Activated T-helper 1 cell treated with anti-CD3 and anti-CD28 coated beads, Interleukin-2, amount 50 U/mL, for 16 hours (primary cell): ENCODE measurements around the gene NCOA7.

Source experiments
- DNase-seq, 2 donors: peaks; one replicate each; pipeline ENCODE4 v3.0.0-alpha.2; 2020; ENCODE audit warnings: low read depth in 1 of 2, low spot score in 1 of 2

Gene NCOA7

GRCh38 chr6:125790358-125791150 is at the start of gene NCOA7:
Gene NCOA7, plus strand, starts transcription at chr6:125790960. Its CDS starts 24,395 bp downstream, at chr6:125815355.
- DNase-seq, result peak; percentile 65 to 72

- no peak for DNase-seq
These were observed 49.4 kb upstream of the NCOA7 start for GRCh38 chr6:125741336-125741735.

GRCh38 chr6:125742024-125742423 is 48.7 kb upstream of the NCOA7 start:
- DNase-seq, result no peak

- no peak for DNase-seq
These were observed 48.2 kb upstream of the NCOA7 start for GRCh38 chr6:125742464-125743120.

- no peak for DNase-seq
These were observed 47.2 kb upstream of the NCOA7 start for GRCh38 chr6:125743604-125744003.

DNA sequence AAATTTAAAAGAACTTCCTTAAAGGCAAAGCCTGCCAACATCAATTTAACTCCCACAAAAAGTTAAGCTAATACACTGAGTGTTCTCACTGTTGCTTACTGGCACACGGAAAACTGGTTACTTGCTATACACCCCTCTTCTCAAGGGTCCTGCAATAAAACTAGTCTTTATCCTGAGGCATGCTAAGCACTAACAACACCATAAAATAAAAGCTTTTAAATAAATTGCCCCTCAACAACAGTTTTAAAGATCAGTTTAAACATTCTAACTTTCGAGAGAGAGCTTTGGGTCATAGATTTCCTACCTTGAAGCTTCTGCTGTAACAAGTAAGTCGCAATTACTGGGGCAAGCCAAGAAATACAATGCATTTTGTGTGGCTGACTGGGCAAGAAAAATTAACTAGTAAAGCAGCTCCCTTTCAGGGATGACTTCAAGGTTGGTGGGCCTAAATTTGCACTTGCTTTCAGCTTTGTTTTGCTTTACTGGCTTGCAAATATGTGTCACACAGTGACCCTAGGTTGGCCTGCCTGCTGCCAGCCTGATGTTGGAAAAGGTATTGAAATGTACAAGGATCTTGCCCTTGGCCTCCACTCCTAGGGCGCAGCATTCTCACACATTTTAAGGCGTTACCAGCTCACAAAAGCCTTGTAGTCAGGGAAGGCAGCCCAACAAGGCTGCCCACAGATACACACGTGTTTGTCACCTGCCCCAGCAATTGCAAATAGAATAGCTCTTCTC is 45.3 kb upstream of the NCOA7 start:
- DNase-seq, result no peak

DNA sequence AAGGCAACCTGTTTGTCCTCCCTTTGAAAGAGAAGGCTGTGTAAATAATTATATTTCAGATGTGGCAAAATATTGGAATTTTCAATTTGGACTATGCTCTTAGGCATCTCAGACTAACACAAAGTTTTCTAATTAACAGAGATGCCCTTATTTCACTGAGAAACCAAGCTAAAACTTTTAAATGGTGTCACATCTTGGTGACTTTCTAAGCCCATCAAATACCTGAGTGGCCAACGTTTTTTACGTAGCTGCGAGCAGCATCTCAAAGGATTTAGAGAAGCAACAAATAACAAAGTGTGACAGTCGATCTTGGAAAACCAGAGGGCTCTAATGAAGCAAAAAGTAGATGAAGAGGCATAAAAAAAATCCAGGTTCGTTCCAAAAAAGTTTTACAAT is 44.7 kb upstream of the NCOA7 start:
- DNase-seq, result no peak

DNA sequence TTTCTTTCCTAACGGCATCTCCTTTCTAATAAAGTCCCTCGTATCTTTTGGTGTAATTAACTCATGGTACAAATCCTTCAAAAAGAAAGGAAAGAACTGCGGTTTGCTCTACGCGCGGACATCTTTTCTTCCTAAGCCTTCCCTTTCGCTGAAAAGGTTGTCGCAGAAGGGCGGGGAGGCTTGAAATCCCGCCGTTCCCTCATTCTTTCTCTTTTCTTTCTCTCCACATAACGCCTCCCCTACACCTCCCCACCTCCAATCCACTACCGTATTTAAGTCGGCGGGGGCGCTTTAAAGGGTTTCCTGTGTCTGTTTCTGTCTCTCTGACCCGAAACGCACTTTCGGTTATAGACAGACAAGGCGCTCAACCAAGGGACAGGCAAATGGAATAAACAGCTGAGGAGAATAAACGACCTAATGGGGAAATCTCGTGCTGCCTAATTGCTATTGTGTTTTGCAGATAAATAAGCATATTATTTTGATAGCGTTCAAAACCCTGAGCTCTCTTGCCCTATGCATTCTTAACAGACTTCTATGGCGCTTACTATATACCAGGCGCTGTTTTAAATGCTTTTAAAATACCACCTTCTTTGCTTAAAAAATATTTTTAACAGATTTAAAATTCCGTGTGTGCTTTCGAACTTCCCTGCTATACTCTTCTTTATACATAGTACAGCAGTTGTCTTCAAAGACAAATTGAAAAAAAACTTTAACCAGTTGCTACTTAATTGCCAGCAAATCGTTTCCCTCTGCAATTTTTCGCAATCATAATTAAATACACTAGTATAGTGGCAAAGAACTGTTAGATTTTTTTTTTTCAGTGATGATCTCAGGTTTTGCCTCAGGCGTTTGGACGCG is 43.8 kb upstream of the NCOA7 start:
- DNase-seq, result peak; percentile 33 to 38

DNA sequence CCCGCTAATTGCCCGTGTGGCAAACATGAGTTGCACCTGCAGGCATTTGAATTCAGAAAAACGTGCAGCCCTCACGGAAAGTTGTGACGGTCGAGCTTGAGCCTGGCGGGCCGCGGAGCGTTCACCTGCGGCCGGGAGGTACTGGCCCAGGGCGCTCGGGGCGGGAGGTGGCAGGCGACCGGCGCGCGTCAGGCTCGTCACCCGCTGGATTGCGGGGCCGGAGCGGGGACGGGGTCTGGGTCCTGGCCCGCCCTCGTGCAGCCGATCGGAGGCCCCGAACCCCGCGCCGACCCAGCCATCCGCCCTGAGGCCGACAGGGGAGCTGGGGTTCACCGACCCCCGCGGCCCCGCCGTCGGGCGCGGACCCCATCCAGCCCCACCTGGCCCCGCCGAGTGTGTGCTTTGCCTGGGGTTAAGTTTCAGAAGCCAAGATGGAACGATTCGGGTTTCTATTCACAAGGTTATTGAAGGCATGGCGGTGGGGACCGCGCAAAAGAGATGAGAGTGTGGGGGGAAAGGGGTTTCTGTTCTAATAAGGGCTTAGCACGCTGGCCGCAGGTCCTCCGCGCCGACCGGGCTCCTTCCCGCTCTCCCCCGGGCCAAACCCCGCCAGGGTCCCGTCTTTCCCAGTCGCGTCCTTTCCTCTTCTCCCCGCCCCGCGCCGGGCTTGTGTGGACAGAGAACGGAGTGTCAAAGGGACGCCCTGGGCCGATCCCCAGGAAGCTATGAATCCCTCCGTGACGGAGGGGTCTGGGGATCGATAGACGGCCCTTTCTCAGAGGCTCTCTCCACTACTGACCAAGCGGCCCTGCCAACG is 43.0 kb upstream of the NCOA7 start:
- DNase-seq, result no peak

DNA sequence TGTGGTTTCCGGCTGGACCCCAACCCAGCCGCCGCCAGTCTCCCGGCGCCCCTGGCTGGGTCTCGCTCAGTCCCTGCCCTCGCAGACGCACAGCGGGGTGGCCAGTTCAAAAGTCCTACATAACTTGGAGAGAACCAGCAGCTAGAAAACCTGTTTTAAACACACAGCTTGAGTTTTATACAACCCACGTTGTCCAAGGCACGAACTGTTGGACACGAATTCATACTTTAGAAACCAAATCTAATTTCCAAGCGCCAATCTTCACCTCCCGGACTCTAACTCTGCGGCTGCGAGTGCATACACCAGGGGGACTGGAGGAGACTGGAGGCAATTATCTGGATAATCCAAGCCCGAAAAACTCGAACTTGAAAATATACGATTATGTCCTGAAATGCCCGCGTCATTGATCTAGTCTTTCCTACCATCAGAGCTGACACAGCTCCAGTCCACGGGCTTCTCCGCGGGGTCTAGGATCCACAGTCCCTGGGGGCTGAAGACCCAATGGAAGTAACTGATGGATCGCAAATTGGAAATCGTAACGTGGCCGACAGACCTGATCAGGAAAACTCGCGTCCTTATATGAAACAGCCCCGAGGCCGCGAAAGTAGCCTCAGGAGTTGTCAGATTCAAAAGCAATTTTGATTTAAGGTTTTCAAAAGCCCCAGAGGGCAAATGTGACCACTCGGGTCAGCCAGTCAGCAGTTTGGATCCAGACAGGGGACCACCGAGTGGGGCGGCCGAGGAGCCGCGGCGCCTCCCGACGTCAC is 42.2 kb upstream of the NCOA7 start:
- no peak for DNase-seq

- DNase-seq, result peak; percentile 53 to 77
These were observed 41.4 kb upstream of the NCOA7 start, which contains the start of gene HEY2 for GRCh38 chr6:125749173-125749864. Gene HEY2, plus strand, starts transcription at chr6:125749632. Its CDS starts 145 bp downstream, at chr6:125749777.

DNA sequence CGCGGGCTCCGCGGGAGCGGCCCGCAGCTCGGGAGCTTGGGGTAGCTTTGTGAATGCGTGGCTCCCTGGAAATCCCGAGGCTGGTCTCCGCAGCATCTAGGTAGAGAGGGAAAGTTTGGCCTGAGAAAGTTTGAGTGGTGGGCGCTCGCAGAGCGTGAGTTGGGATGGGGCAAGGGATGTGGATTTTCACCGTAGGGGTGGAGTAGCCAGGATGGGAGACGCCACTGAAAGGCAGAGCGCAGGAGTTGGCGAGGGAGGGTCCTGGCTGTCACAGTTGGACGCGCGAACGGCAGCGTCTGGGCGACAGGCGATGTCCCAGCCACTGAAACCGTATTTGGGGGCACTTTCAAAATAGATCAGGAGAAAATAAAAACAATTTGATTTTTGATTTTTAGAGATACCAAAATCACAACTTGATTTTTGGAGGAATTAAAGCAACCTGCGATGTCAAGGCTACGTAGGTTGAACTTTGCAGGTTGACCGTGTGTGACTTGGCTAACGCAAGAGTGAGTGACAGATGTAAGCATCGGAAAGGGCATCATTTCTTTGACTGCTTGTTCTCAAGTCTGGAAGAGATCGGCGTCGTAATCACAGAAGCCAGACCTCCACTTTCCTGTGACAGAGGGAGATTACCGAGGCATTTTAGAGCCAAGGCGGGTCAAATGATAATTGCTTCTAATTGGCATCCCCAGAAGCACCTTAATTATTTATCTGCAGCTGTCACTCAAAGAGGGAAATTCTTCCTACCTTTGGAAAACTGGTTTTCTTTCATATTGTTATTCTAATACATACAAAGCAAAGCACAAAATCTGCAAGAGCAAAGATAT is 40.7 kb upstream of the NCOA7 start:
- DNase-seq, result no peak

DNA sequence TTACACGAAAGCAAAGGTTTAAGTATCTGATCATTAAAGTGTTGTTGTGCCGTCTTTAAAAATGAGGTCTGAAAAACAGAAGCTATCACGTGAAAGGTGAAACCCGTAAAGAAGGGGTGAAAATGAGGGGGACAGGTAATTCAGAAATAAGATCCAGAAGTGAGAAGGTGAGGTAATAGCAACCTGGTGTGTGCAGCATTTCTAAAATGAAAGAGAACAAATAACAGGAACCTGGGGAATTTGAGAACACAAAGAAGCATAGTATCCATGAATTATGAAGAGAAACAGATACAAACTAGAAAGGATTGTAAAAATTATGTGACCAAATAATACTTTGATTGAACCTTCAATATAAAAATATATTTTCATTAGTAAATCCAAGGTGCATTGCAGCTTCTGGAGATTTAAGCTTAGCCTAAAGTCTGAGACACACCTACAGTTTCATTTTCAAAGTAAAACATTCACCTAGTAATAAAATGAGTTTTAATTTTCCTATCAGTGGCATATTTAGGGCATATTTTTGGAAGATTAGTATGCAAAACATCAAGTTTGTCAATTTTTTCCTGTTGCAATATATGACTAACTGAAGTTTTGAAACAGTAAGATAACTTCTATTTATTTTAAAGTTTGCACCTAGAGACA is 39.9 kb upstream of the NCOA7 start:
- no peak for DNase-seq

GRCh38 chr6:125751334-125751916 is 39.3 kb upstream of the NCOA7 start:
- no peak for DNase-seq

- no peak for DNase-seq
These were observed 38.0 kb upstream of the NCOA7 start for GRCh38 chr6:125752773-125753172.

- no peak for DNase-seq
These were observed 37.4 kb upstream of the NCOA7 start for GRCh38 chr6:125753218-125753936.

DNA sequence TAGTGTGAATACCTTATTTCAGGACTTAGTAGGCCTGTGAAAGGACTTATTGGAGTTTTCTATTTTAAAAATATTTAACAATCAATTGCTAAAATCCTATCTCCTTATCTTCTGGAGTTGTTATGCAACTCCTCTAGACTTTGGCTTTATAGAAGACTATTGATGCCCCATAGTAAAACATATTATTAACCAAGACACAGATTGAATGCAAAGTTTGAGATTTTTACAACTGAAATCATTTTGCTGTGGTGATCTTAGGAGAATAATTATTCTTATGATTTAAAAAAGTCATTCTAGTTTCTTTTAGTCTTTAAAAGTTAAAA is 36.9 kb upstream of the NCOA7 start:
- no peak for DNase-seq
